CD4-positive, alpha-beta T cell treated with Interleukin-4 for 1 hour (primary cell): ENCODE data around the gene TWIST2.

Experiments used
- DNase-seq, 2 donors: peaks; one replicate each; pipeline ENCODE4 v3.0.0-alpha.2; 2020 to 2022

Gene TWIST2

DNA sequence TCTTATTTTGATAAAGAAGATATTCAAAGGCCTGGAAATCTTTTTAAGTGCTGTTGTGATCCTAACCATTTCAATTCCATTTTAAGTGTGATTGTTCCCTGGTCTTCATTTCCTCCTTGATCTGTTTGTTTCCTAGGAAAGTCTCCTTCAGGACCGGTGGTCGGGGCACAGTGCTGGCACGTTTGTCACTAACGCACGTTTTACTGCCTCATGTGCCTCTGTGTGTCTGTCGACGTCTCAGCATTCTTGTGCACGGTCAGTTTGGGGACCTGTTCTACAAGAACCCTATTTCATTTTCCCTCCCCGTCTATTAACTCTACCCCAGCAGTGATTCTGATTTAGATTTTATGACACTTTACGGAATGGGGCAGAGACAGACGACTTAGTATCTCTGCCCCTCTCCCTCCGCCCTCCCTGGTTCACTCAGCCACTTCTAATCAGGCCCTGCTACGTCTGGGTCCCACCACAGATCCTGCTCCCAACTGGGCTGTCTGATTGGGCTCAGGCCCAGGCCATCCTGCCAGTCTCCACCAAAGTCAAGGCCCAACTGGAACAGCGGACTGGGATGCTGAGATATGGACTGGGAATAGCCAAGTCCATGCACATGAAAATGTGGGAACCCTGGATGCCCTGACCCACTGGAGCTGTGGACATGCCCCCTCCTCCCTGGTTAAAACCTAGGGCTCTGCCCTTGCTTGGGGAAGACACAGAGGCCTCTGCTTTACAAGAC lies 95.6 kb downstream of the TWIST2 start:
- DNase-seq = no peak

DNA sequence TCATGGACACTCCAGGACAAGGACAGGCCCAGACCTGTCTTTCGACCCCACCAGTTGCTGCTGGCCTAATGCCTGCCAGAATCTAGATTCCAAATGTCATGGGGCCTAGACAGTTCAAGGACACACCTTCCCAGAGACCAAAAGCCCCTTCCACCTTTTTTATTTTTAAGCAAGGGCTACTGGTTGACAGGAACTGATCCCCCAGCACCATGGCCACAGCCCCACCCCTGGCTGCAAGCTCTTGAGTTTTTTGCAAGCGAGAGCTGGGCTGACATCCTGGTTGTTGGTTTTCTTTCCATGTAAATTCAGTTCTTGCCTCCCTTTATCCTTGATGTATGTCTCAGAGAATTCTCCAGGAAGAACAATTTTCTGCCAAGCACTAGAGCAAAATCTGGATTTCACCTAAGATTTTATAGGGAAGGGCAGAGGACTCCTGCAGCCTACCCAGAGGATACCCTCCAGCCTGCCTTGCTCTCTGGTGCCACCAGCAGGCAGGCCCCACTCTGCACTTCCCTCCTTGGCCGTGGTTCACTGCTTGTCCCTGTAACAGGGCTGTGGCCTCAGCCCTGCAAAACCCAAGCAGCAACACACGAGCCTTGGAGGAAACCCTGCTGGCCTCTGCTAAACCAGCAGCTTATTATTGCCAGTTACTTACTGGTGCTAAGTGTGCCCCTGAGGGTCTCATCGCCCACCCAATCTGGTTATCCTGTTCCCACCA lies 97.7 kb downstream of the TWIST2 start:
- peak in 1 of 2 donors; percentile 10 for DNase-seq

DNA sequence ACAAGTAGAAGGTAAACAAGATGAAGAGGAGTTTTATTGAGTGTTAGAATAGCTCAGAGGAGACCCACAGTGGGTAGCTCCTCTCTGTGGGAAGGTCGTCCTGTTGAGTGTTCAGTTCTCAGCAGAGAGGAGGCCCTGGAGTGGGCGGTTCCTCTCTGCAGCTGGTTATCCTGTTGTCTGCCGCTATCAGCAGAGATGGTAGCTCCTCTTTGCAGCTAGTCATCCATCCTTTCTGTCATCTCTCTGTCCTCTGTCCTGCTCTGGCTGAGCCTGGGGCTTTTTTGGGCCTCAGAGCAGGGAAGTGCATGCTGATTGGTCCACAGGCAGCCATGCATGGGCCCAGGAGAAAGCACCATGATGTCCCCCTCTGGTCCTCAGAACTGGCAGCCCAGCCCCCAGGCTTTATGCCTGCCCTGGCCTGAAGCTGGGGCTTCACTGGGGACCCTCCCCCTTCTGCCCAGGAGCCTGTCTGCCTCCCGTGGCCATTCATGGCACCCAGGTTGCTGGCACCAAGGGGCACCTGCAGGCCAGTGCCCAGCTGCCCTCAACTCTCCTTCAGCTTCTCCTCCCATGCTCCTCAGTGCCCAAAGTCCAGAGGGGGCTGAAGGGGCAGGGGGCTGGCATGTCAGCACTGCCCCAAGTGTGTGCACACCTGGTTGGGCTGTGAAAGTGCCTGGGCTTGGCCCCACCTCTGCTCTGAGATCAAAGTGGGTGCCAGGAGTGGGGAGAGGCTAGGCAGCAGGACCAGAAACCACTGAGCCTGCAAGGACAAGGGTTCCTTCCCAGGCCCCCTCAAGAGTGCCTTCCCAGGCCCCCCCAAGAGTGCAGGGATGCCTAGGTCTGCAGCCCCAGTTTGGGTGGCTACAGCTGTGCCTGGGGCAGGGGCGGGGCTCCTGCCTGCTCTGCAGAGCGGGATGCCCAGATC lies 98.7 kb downstream of the TWIST2 start:
- peak in 1 of 2 donors; percentile 8 for DNase-seq

DNA sequence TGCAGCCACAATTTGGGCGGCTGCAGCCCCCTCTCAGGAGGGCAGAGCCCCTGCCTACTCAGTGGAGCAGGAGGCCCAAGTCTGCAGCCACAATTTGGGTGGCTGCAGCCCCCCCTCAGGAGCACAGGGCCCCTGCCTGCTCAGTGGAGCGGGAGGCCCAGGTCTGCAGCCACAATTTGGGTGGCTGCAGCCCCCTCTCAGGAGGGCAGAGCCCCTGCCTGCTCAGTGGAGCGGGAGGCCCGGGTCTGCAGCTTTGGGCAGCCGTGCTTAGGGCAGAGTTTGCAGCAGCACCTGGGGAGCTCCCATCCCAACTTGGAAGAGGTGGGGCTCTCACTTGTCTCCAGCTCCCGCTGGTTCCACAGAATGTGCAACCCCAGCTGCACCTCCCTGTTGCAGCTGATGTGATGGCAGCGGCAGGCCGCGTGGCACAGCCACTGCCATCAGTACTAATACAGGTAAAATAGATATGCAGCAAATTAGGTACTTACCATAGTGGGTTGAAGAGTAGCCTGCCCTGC lies 99.4 kb downstream of the TWIST2 start:
- DNase-seq = peak in 1 of 2 donors; percentile 7

DNA sequence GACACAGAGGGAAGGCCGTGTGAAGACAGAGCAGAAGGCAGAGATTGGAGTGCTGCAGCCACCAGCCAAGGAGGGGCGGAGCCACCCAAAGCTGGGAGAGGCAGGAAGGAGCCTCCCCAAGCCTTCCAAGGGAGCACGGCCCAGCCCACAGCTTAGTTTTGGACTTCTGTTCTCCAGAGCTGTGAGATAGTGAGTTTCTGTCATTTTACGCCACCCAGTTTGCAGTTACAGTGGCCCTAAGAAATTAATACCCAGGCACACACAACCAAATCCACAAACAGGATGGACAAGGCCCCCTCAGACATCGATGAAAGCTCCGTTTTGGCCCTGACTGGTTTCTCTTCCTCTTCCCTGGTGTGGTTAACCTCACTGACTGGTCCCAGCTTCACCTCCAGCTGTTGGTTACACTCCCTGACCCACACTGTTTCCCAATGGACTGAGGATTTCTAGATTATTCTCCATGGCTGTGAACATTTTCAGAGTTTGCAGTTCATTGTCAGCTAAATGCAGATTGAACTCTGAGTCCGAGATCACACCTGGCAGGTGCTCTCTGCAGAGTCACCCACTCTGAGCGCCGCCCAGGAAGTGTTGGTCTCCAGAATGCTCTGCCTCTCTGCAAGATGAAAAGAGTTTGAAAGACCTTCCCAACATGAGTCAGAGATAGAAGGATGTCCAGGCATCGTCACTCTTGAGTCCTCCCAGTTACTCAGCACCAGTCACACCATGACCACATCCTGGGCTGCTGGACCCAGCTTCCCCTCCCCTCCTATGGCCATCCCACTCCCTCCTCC lies 100.2 kb downstream of the TWIST2 start:
- peak in 1 of 2 donors; percentile 9 for DNase-seq

DNA sequence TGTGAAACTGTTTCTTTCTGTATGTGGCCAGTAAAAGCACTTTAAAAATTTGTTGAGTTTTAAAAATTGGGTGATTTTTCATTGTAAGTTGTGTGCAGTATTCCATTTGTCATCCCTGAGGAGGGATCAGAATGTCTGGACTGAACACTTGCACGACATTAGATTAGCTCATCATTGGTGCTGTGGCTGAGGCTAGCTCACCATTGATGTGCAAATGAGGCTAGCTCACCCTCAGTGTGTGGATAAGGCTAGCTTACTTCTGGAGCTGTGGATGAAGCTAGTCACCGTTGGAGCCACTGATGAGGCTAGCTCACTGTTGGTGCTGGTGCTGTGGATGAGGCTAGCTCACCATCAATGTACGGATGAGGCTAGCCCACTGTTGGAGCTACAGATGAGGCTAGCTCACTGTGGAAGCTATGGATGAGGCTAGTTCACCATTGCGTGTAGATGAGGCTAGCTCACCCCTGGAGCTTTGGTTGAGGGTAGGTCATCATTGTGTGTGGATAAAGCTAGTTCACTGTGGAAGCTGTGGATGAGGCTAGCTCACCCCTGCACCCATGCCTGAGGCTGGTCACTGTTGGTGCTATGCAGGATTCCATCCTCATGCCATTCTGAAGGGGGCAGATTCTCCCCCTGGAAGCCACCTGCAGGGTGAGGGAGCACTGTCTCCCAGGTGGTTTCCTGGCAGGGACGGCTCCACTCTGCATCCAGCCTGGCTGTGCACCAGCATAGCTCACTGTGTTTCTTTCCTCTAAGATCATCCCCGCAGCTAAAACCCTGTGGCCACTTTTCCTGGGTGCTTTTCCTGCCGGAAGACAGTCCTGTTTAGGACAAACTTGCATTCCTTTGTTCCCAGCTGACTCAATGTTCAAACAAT lies 101.1 kb downstream of the TWIST2 start:
- DNase-seq = no peak

DNA sequence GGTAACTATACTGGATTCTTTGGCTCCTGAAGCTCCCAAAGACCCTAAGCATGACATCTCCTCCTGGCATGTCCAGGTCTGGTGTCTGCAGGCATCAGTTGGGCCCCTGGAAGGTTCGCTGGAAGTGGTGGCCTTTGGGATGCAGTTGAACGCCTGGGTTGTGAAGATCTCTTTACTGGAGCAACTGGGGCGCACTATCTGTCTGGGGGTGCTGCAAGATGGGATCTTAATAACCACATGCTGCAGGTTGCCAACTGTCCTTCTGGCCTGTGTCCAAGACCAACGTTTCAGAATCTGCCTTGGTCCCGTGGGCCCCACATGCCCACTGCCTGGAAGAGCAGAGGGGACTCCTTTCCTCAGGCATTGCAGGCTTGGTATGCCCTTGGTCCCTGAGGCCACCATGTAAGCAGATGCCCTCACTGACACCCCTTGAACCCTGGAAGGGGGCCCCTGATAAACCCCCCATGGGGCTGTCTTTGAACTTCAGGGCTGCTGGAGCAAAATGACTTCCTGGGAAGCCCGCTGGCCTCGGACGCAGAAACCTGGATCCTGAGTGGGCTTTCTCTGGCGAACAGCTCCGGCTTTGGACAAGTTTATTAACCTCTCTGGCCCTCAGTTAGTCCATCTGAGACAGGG lies 101.9 kb downstream of the TWIST2 start:
- DNase-seq = no peak

DNA sequence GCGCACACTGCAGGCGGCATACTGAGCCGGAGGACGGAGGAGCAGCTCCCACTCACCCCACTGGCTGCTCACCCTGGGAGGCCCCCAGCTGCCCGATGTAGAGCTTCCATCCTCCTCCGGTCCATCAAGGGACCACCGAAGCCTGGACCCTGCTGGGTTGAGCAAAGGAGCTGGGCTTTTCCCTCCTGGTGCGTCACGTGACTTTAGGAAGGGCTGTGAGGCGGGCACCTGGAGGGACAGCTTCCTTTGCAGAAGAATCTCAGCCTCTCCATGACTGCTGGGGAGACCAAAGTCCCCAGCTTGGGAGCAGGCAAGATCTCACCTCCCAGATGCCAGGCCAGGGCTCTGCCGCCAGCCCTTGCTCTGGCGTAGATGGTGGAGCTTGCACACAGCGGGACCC lies 102.7 kb downstream of the TWIST2 start:
- DNase-seq = no peak

DNA sequence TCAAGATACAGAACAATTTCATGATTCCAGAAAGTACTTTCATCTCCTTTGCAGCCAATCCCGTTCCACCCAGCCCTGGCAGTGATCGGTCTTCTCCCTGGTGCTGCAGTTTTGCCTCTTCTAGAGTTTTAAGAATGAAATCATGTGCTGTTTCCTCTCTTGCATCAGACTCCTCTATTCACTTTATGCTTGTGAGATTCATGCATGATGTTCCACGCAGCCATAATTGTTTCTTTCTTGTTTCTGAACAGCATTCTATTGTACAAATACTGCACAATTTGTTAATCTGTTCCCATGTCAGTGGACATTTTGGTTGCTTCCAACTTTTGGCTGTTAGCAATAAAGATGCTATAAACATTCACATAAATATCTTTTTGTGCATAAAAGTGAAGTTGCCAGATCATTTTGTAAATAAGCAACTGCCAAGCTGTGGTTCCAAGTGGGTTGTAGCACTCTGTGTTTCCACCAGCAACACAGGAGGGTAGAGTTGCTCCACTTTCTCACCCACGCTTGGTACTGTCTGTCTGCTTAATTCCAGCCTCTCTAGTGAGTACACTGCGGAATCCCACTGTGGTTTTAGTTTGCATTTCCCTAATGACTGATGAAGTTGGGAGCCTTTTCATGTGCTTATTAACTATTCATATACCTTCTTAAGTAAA lies 104.5 kb downstream of the TWIST2 start:
- no peak for DNase-seq

DNA sequence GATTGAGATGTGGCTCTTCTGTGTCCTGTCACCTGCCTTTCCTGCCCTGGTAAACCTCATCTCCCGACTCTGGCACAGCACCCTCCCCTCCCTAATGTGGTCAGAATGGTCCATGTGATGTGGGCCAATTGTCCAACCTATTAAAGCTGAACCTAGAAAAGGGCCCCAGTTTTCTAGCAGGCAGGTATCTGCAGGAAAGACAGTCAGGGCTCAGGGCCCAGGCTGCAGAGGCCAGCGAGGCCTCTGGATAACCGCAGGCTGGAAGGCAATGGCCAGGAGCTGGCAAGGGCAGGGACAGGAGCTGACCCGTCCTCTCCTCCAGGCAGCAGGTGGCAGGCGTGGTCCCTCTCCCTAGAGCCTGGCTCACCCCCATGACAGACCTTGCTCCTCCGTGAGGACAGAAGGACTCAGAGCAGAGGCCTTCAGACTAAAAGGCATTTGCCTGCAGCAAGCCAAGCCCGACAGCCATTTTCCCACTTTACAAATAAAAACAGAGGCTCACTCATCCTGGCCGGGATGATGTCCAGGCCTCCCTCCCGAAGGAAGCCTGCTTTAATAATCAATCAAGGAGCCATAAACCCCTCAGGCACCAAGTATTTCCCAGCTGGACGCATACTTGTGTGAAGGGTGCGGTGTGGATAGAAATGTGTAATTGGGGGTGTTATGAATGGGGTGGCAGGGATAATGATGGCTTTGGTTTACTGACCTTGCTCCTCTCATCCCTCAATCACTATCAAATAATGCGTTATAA lies 107.1 kb downstream of the TWIST2 start:
- no peak for DNase-seq

DNA sequence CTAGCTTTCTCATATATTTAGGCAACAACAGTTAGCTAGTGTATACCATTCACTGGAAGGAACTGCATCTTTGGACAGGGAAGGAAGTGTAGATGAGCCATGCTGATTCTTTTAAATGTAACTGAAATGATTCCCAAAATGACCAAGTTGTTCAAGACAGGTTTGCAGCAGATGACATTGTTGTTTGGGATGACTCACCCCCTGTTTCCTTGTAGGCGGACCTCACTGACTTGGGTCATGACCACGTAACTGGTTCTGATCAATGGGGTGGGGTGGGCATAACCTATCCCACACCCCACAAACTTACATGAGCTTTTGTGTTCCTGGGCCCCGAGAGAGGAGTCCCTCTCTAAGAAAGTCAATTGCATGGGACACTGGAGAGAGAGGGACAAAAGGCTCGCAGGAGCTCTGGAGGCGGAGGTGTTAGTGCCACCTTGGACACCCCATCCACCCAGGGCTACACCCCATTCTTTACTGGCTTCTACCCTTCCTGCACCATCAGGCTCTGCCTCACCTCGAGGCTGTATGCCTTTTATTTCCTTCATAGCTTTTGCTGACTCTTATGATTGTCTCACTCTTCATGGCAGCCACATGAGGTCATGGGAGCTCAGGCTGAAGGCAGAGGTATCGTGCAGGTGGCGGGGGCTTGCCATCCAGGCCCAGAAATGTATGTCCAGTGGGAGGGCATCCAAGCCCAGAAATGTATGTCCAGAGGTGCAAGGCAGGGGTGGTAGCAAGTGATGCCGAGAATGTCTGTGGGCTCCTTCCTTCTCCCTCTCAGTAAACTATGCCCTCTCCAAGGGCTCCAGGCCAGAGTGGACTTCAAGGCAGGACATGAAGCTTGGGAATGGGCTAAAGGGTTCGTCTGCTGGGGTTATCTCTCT lies 108.0 kb downstream of the TWIST2 start:
- no peak for DNase-seq

DNA sequence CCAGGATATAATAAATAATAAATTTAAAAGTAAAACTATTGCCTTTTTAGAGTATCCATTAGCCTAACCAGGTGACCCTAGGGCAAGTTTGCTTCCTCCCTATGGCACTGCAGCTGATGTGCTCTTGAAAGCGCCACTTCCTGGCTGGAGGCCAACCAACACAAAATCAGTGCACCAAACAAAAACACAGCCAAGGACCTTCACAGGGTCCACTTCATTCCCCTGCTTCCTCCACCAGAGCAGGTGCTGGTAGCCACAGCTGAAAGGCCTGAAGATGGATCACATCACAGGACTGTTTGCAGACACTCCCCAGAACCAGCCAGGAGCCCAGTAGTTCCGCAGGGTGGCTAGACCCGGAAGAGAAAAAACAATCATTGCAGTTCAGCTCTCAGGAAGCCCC lies 108.8 kb downstream of the TWIST2 start:
- no peak for DNase-seq
